ENCODE measurements around the gene MMP23B.
"Not testable (repeated sequence)": the region's sequence is repeated elsewhere in the genome, so short reads cannot be mapped to it uniquely, and the experiment has no call there.

GRCh38 chr1:1636621-1637478 lies 4.9 kb downstream of the MMP23B start:
- TF ChIP-seq, protein P1, sequence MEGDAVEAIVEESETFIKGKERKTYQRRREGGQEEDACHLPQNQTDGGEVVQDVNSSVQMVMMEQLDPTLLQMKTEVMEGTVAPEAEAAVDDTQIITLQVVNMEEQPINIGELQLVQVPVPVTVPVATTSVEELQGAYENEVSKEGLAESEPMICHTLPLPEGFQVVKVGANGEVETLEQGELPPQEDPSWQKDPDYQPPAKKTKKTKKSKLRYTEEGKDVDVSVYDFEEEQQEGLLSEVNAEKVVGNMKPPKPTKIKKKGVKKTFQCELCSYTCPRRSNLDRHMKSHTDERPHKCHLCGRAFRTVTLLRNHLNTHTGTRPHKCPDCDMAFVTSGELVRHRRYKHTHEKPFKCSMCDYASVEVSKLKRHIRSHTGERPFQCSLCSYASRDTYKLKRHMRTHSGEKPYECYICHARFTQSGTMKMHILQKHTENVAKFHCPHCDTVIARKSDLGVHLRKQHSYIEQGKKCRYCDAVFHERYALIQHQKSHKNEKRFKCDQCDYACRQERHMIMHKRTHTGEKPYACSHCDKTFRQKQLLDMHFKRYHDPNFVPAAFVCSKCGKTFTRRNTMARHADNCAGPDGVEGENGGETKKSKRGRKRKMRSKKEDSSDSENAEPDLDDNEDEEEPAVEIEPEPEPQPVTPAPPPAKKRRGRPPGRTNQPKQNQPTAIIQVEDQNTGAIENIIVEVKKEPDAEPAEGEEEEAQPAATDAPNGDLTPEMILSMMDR (conservative IDR thresholded peaks at IDR 0.05) = not testable (repeated sequence)
- not testable (repeated sequence) for TF ChIP-seq ZFX (IDR thresholded peaks at IDR 0.05)

All from C4-2B (cell line).